PC-3 (cell line): ENCODE measurements around the gene PLEKHG4. TPM values are rescaled to one million over a fixed set of nuclear protein-coding genes. Genes with fewer than 3 reads are reported as not detected.

ENCODE experiments used
- ATAC-seq: fragments of 200-7000 bp; cut with Tn5 transposase; 2 replicates; pipeline ENCODE4 v1.9.1; 2020; ENCODE audit warnings: mild to moderate bottlenecking, moderate library complexity
- BruUV-seq: library from RNA; stranded (reverse); fragments of 400-500 nt; replicated peaks from 2 replicates; lab custom pipeline; 2021; lab: Mats Ljungman, UMichigan
- CTCF ChIA-PET: fragments of 300-600 bp; sonication (Branson Sonifier 250); formaldehyde crosslinking; loops from one replicate; lab custom pipeline; 2022; ENCODE audit warnings: antibody characterized with exemption; lab: Charles Lee
- POLR2A ChIA-PET: fragments of 300-600 bp; sonication (Branson Sonifier 250); formaldehyde crosslinking; loops from one replicate; lab custom pipeline; 2022; ENCODE audit warnings: antibody characterized with exemption; ENCODE audit not compliant: unreplicated experiment; lab: Charles Lee
- DNase-seq: peaks from one replicate; pipeline ENCODE4 v3.0.0-alpha.2; 2015
- H2AFZ ChIP-seq: fragments of 300-600 bp; sonication (generic); 2 replicates; pipeline ENCODE4 v1.6.0; 2016; ENCODE audit warnings: antibody characterized with exemption, low read length
- H3F3A ChIP-seq: fragments of 300-600 bp; sonication (generic); one replicate; pipeline ENCODE4 v1.6.0; 2017; ENCODE audit warnings: antibody characterized with exemption, low read length, control low read depth, mild to moderate bottlenecking; ENCODE audit not compliant: unreplicated experiment
- H3K27ac ChIP-seq: fragments of 300-600 bp; sonication (generic); 2 replicates; pipeline ENCODE4 v1.5.1; 2016; ENCODE audit warnings: mild to moderate bottlenecking, low read length
- H3K27me3 ChIP-seq: fragments of 300-600 bp; sonication (generic); 2 replicates; pipeline ENCODE4 v1.6.1; 2016; ENCODE audit warnings: low read length, mixed read lengths
- H3K36me3 ChIP-seq: fragments of 300-600 bp; sonication (generic); 2 replicates; pipeline ENCODE4 v1.6.1; 2016; ENCODE audit warnings: low read depth, mixed run types, low read length, mixed read lengths
- H3K4me1 ChIP-seq: fragments of 300-600 bp; sonication (generic); 2 replicates; pipeline ENCODE4 v1.5.1; 2016; ENCODE audit warnings: low read length; ENCODE audit not compliant: insufficient read depth
- H3K4me2 ChIP-seq: fragments of 300-600 bp; sonication (generic); 2 replicates; pipeline ENCODE4 v1.6.0; 2016; ENCODE audit warnings: low read length
- H3K4me3 ChIP-seq: fragments of 300-600 bp; sonication (generic); 2 replicates; pipeline ENCODE4 v1.5.1; 2016; ENCODE audit warnings: mild to moderate bottlenecking, low read length, mixed read lengths
- H3K79me2 ChIP-seq: fragments of 300-600 bp; sonication (generic); 2 replicates; pipeline ENCODE4 v1.6.1; 2017; ENCODE audit warnings: low read length, mixed read lengths
- H3K9ac ChIP-seq: fragments of 300-600 bp; sonication (generic); 2 replicates; pipeline ENCODE4 v1.6.0; 2016; ENCODE audit warnings: mild to moderate bottlenecking, low read length
- H3K9me2 ChIP-seq: fragments of 300-600 bp; sonication (generic); replicated peaks from 2 replicates; pipeline ENCODE4 v1.6.1; 2016; ENCODE audit warnings: mixed run types, low read length, mixed read lengths
- H3K9me3 ChIP-seq: fragments of 300-600 bp; sonication (generic); 2 replicates; pipeline ENCODE4 v1.6.1; 2016; ENCODE audit warnings: low read length, mixed read lengths
- H4K20me1 ChIP-seq: fragments of 300-600 bp; sonication (generic); 2 replicates; pipeline ENCODE4 v1.6.1; 2016; ENCODE audit warnings: low read length, mixed read lengths
- EZH2 ChIP-seq: fragments of 300-600 bp; sonication (generic); IDR thresholded peaks from one replicate; pipeline ENCODE4 v1.6.1; 2017; ENCODE audit warnings: antibody characterized with exemption, mild to moderate bottlenecking, low read length; ENCODE audit not compliant: unreplicated experiment
- EZH2phosphoT487 ChIP-seq: fragments of 300-600 bp; sonication (generic); IDR thresholded peaks from 2 replicates; pipeline ENCODE4 v1.6.1; 2018; ENCODE audit warnings: mild to moderate bottlenecking, antibody characterized with exemption, low read length, borderline replicate concordance
- intact Hi-C: fragments of 100-400 bp; cut with micrococcal nuclease; formaldehyde crosslinking; loops from 2 replicates; pipeline ENCODE4 v1.9.0; 2023
- total RNA-seq: library from RNA; depleted of rRNA; stranded (reverse); fragments of >200 nt; gene quantifications from 2 replicates; pipeline ENCODE4 v1.2.3, GENCODE V29; 2014
- TF ChIP-seq, protein P1 (sequence below): fragments of 300-600 bp; sonication (generic); conservative IDR thresholded peaks from 2 replicates; pipeline ENCODE4 v1.5.1; 2017; ENCODE audit warnings: antibody characterized with exemption, low read depth, mild to moderate bottlenecking, low read length

The PLEKHG4 gene
- total RNA-seq, 1 experiment from 2014 or later = 8.9 TPM

DNA sequence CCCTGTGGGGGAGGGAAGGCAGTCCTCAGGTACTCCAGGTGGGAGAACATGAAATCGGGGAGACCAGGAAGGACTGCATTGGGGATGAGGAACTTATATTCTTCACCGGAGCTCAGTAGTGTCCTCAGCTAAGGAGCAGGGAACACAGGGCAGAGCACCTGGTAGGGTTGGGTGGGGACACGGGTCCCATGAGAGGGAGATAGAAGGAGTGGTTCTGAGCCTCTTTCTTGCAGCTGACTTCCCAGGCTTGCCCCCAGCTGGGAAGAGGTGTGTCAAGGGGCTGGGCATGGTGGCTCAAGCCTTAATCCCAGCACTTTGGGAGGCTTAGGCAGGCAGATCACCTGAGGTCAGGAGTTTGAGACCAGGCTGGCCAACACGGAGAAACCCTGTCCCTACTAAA is 34.1 kb upstream of the PLEKHG4 start:
- H2AFZ ChIP-seq = no peak overlapping the region
- intact Hi-C loops = loop anchor here (10.0 kb wide), 1 partner anchor 50 kb away; the partner anchor contains the start of genes E2F4, ELMO3 and EXOC3L1
- H3K27me3 ChIP-seq = no peaks in the 10 kb centered on the region
- H3K4me3 ChIP-seq = peak overlapping the region; percentile 89
- no peaks in the 10 kb centered on the region for H4K20me1 ChIP-seq
- peaks cover 54% of the 10 kb centered on the region for H3K79me2 ChIP-seq
- ChIA-PET POLR2A (no interaction called here), CTCF (no interaction called here)
- H3K4me1 ChIP-seq = peaks cover 69% of the 10 kb centered on the region
- H3K9me2 ChIP-seq = no peaks in the 10 kb centered on the region
- BruUV-seq = no TSS peak
- H3F3A ChIP-seq = peaks cover 15% of the 10 kb centered on the region
- DNase-seq = no peak
- peak overlapping the region; percentile 95 for H3K4me2 ChIP-seq
- no peaks in the 10 kb centered on the region for H3K9me3 ChIP-seq
- no peak for ATAC-seq
- H3K36me3 ChIP-seq = no peaks in the 10 kb centered on the region
- peak overlapping the region; percentile 60; the same call in 1 of the 2 replicates for H3K9ac ChIP-seq
- TF ChIP-seq EZH2 (no peak), EZH2phosphoT487 (no peak)
- TF ChIP-seq, protein P1, sequence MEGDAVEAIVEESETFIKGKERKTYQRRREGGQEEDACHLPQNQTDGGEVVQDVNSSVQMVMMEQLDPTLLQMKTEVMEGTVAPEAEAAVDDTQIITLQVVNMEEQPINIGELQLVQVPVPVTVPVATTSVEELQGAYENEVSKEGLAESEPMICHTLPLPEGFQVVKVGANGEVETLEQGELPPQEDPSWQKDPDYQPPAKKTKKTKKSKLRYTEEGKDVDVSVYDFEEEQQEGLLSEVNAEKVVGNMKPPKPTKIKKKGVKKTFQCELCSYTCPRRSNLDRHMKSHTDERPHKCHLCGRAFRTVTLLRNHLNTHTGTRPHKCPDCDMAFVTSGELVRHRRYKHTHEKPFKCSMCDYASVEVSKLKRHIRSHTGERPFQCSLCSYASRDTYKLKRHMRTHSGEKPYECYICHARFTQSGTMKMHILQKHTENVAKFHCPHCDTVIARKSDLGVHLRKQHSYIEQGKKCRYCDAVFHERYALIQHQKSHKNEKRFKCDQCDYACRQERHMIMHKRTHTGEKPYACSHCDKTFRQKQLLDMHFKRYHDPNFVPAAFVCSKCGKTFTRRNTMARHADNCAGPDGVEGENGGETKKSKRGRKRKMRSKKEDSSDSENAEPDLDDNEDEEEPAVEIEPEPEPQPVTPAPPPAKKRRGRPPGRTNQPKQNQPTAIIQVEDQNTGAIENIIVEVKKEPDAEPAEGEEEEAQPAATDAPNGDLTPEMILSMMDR = no peak
- H3K27ac ChIP-seq = peak overlapping the region; percentile 88

- ChIA-PET POLR2A (interaction anchor here (0.6 kb wide), 1 partner anchor 57 kb away, joined by 3 read pairs; no protein-coding TSS in a partner anchor), CTCF (interaction anchor here (1.1 kb wide), 1 partner anchor 31 kb away, joined by 3 read pairs; no protein-coding TSS in a partner anchor)
- Histone ChIP-seq H3K4me3 (peak overlapping the region; percentile 89), H3K79me2 (peaks cover 49% of the 10 kb centered on the region), H3K27ac (peak overlapping the region; percentile 88), H3K36me3 (no peaks in the 10 kb centered on the region), H3K9ac (peak overlapping the region; percentile 60), H3K4me2 (peak overlapping the region; percentile 95), H3K9me3 (no peaks in the 10 kb centered on the region), H3K4me1 (peaks cover 65% of the 10 kb centered on the region), H4K20me1 (no peaks in the 10 kb centered on the region), H3K9me2 (no peaks in the 10 kb centered on the region), H3F3A (peaks cover 15% of the 10 kb centered on the region), H3K27me3 (no peaks in the 10 kb centered on the region), H2AFZ (peak overlapping the region; percentile 64)
- intact Hi-C loops = loop anchor here (10.0 kb wide), 1 partner anchor 51 kb away; the partner anchor contains the start of genes E2F4, ELMO3 and EXOC3L1
- DNase-seq (peak; percentile 39), ATAC-seq (no peak)
- no peak for TF ChIP-seq EZH2phosphoT487
- TF ChIP-seq, protein P1 = no peak
- TF ChIP-seq EZH2 = no peak
- no TSS peak for BruUV-seq
These were observed 33.7 kb upstream of the PLEKHG4 start for GRCh38 chr16:67245674-67246080.
